ENCODE data around the gene RUNX1.

DNA sequence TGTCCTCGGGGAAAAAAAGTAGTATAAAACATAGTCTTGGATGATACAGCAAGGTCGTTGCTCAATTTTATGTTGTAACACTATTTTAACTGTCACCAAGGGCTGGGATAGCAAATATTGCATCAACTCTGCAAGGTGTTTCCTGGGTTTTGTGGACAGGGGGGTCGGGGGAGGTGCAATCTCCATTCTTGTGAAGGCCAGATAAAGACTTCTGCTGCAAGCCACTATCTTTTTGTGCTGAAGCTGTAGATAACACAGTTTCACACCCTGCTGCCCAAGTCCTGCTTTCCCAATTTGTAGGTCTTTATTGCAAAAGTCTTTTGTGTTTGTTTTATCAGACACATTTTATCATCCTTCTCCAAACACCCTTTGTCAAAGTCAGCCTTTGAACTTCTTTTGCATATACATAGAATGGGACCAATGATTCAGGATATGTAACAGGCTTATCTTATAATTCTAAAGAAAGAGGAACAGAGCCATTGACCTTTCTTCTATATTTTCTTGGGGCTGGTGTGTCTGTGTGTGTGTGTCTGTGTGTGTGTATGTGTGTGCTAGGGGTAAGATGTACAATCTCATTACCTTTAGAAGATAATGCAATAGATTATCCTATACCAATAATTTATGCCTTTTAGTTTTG lies 140.6 kb downstream of the RUNX1 start:
- no peak for TF ChIP-seq POLR2AphosphoS5 (IDR thresholded peaks at IDR 0.05; ENCODE audit: low read depth, low read length)
- TF ChIP-seq POLR2A (IDR thresholded peaks at IDR 0.05; ENCODE audit: low read depth, low read length) = no peak
